K562 (cell line): Measurements from ENCODE around the gene CPED1. TPM values are rescaled to one million over a fixed set of nuclear protein-coding genes. Genes with fewer than 3 reads are reported as not detected.
A peak's percentile ranks its signal among the peaks of the same experiment; 100 is the strongest.

Experiments
- ATAC-seq: fragments of 200-7000 bp; cut with Tn5 transposase; 3 replicates; pipeline ENCODE4 v1.9.1; 2020; ENCODE audit warnings: moderate library complexity
- BruUV-seq: library from RNA; stranded (reverse); fragments of 400-500 nt; replicated peaks from 2 replicates; lab custom pipeline; 2021; lab: Mats Ljungman, UMichigan
- CTCF ChIA-PET: fragments of 300-600 bp; formaldehyde crosslinking; extraction: SDS; loops from one replicate; lab custom pipeline; 2021; ENCODE audit warnings: low intra/inter-chr PET ratio; lab: Yijun Ruan, JAX
- POLR2A ChIA-PET: fragments of 300-600, 350-650 bp; sonication (Branson Sonifier 250); formaldehyde crosslinking; extraction: SDS; loops from one replicate; lab custom pipeline; 2021; ENCODE audit warnings: antibody characterized with exemption, inconsistent platforms; lab: Yijun Ruan, JAX
- DNase-seq, 4 experiments: peaks; one replicate each; pipeline versions ENCODE4 v3.0.0 to v3.0.0-alpha.2; 2011 to 2018; ENCODE audit warnings: low spot score in 3 of 4, mixed read lengths in 3 of 4; ENCODE audit errors: extremely low read depth in 1 of 4
- FAIRE-seq: peaks from 2 replicates; lab custom pipeline; 2011; peaks lifted over from hg19 to GRCh38; lab: Jason Lieb, UNC
- H2AFZ ChIP-seq: 2 replicates; pipeline ENCODE4 v1.6.0; 2011; ENCODE audit warnings: low read depth, low read length, control low read depth, inconsistent platforms
- H3K27ac ChIP-seq: fragments of 200-600 bp; 3 replicates; pipeline ENCODE4 v1.8.0; 2011; ENCODE audit warnings: low read depth, mild to moderate bottlenecking, control low read depth, inconsistent platforms, low read length, moderate library complexity, mixed read lengths; ENCODE audit errors: extremely low read depth
- H3K27me3 ChIP-seq, 2 experiments: fragments of 300-600 bp in 1 of 2; 2 replicates in 1 of 2; 3 replicates in 1 of 2; pipeline versions ENCODE4 v1.6.0 to v1.8.0; 2011; ENCODE audit warnings: inconsistent platforms in 2 of 2, low read length in 2 of 2, mild to moderate bottlenecking in 1 of 2, mixed read lengths in 1 of 2, moderate library complexity in 1 of 2; ENCODE audit not compliant: control insufficient read depth in 2 of 2, insufficient read depth in 2 of 2
- H3K36me3 ChIP-seq: fragments of 300-600 bp; 3 replicates; pipeline ENCODE4 v1.8.0; 2011; ENCODE audit warnings: mild to moderate bottlenecking, low read length, inconsistent platforms; ENCODE audit not compliant: control insufficient read depth, insufficient read depth
- H3K4me1 ChIP-seq, 2 experiments: fragments of 200-600 bp in 1 of 2; replicated peaks in 1 of 2; 2 replicates in 1 of 2; 3 replicates in 1 of 2; pipeline versions ENCODE4 v1.5.1 to v1.8.0; 2011; ENCODE audit warnings: inconsistent platforms in 2 of 2, low read length in 2 of 2, mild to moderate bottlenecking in 1 of 2, mixed read lengths in 1 of 2, moderate library complexity in 1 of 2; ENCODE audit not compliant: control insufficient read depth in 2 of 2, insufficient read depth in 2 of 2
- H3K4me2 ChIP-seq: 2 replicates; pipeline ENCODE4 v1.6.1; 2011; ENCODE audit warnings: low read length, control low read depth, inconsistent platforms, mixed read lengths; ENCODE audit not compliant: insufficient read depth
- H3K4me3 ChIP-seq: fragments of 200-600 bp; sonication (generic), shearing (Covaris generic); 2 replicates; pipeline ENCODE4 v1.5.1; 2016; ENCODE audit warnings: control low read depth, inconsistent platforms
- H3K79me2 ChIP-seq: fragments of 200-600 bp; 3 replicates; pipeline ENCODE4 v1.8.0; 2011; ENCODE audit warnings: low read length, inconsistent platforms; ENCODE audit not compliant: control insufficient read depth, insufficient read depth
- H3K9ac ChIP-seq, 2 experiments: 2 replicates each; pipeline versions ENCODE4 v1.6.0 to v1.6.1; 2011; ENCODE audit warnings: low read depth in 2 of 2, low read length in 2 of 2, control low read depth in 1 of 2, inconsistent platforms in 1 of 2, mild to moderate bottlenecking in 1 of 2, mixed read lengths in 1 of 2; ENCODE audit not compliant: insufficient read depth in 1 of 2
- H3K9me1 ChIP-seq: one replicate; pipeline ENCODE4 v1.6.0; 2011; ENCODE audit warnings: inconsistent platforms, mild to moderate bottlenecking, low read length, moderate library complexity; ENCODE audit not compliant: control insufficient read depth, insufficient read depth
- H3K9me3 ChIP-seq: replicated peaks from 2 replicates; pipeline ENCODE4 v1.5.1; 2011; ENCODE audit warnings: low read depth, low read length, inconsistent platforms; ENCODE audit not compliant: control insufficient read depth, insufficient read depth
- H4K20me1 ChIP-seq: replicated peaks from 2 replicates; pipeline ENCODE4 v1.6.1; 2011; ENCODE audit warnings: low read length, inconsistent platforms, mixed read lengths; ENCODE audit not compliant: control insufficient read depth, insufficient read depth
- HDAC1 ChIP-seq, 2 experiments: fragments of 450-650 bp; IDR thresholded peaks; 2 replicates each; pipeline ENCODE4 v1.6.1; 2016 to 2017; ENCODE audit warnings: inconsistent platforms in 1 of 2, mild to moderate bottlenecking in 1 of 2, moderate library complexity in 1 of 2
- SMARCC2 ChIP-seq: fragments of 450-650 bp; IDR thresholded peaks from 2 replicates; pipeline ENCODE4 v1.6.1; 2017; ENCODE audit warnings: antibody characterized with exemption, moderate library complexity, mild to moderate bottlenecking, low read depth
- TAF1 ChIP-seq: IDR thresholded peaks from 2 replicates; pipeline ENCODE4 v1.6.1; 2011; ENCODE audit warnings: mild to moderate bottlenecking, low read length, moderate library complexity; ENCODE audit not compliant: insufficient read depth, control insufficient read depth, severe bottlenecking; ENCODE audit errors: extremely low read depth
- TAF15 ChIP-seq: fragments of 200-400 bp; formaldehyde crosslinking; IDR thresholded peaks from 2 replicates; pipeline ENCODE4 v1.6.1; 2017; ENCODE audit warnings: mild to moderate bottlenecking, low read depth, low read length, moderate library complexity
- TSC22D4 ChIP-seq: fragments of 450-650 bp; IDR thresholded peaks from 2 replicates; pipeline ENCODE4 v1.6.1; 2016; ENCODE audit warnings: missing genetic modification characterization, missing biosample characterization, control low read depth
- ZC3H4 ChIP-seq: sonication (generic); formaldehyde crosslinking; IDR thresholded peaks from 2 replicates; pipeline ENCODE4 v1.9.0; 2021; ENCODE audit warnings: missing genetic modification reagents, borderline replicate concordance
- WGBS: fragments of 100-300 bp; shearing (Covaris generic); methylation state at CpG from one replicate; pipeline ENCODE4 v1.1.6; 2016; ENCODE audit warnings: low coverage, mixed read lengths; ENCODE audit not compliant: insufficient coverage; ENCODE audit errors: missing lambda C conversion rate; 5-methylcytosine and 5-hydroxymethylcytosine counted together
- in situ Hi-C: fragments of 300-500 bp; cut with MboI; formaldehyde crosslinking; loops from 4 replicates; pipeline ENCODE4 v1.15.0; 2018; ENCODE audit warnings: inconsistent platforms, mixed read lengths
- intact Hi-C: fragments of 100-400 bp; cut with micrococcal nuclease; formaldehyde crosslinking; loops from 2 replicates; pipeline ENCODE4 v1.14.2; 2022
- polyA plus RNA-seq, 8 experiments: library from polyadenylated mRNA; depleted of rRNA in 4 of 8; stranded (reverse) in 5 of 8; unstranded in 3 of 8; fragments of >200 nt; fragmentation: Nextera tagmentation in 2 of 8; fragmentation: Illumina TruSeq in 1 of 8; extraction: Ambion mirVana in 2 of 8; extraction: Trizol in 1 of 8; gene quantifications; 2 replicates each; pipeline versions ENCODE4 v1.2.1 to v1.2.3, GENCODE V29; 2011 to 2014; ENCODE audit warnings: inconsistent platforms in 1 of 8, missing spikeins in 1 of 8
- total RNA-seq, 7 experiments: library from RNA; depleted of rRNA in 6 of 7; stranded (reverse); fragments of >200 nt in 6 of 7; fragmentation: Illumina TruSeq in 2 of 7; extraction: Trizol in 2 of 7; gene quantifications; 2 replicates each; pipeline versions ENCODE4 v1.2.1 to v1.2.3, GENCODE V29; 2011 to 2021; ENCODE audit warnings: low replicate concordance in 1 of 7
- TF ChIP-seq, protein P1 (sequence below), 2 experiments: fragments of 450-650 bp in 1 of 2; sonication (generic) in 1 of 2; formaldehyde crosslinking in 1 of 2; IDR thresholded peaks; 2 replicates each; pipeline versions ENCODE4 v1.7.1 to v1.9.0; 2016 to 2022; ENCODE audit warnings: inconsistent platforms in 1 of 2, mild to moderate bottlenecking in 1 of 2, missing genetic modification reagents in 1 of 2
- TF ChIP-seq, protein P2 (sequence below), 2 experiments: fragments of 450-650 bp; IDR thresholded peaks; 2 replicates each; pipeline ENCODE4 v1.6.1; 2016

CPED1 gene
- total and polyA plus RNA-seq, 9 of the 15 experiments (the other 6 are each of a cell fraction or from before 2014, with no cell fraction given), result 195 to 393 (median 290) TPM

DNA sequence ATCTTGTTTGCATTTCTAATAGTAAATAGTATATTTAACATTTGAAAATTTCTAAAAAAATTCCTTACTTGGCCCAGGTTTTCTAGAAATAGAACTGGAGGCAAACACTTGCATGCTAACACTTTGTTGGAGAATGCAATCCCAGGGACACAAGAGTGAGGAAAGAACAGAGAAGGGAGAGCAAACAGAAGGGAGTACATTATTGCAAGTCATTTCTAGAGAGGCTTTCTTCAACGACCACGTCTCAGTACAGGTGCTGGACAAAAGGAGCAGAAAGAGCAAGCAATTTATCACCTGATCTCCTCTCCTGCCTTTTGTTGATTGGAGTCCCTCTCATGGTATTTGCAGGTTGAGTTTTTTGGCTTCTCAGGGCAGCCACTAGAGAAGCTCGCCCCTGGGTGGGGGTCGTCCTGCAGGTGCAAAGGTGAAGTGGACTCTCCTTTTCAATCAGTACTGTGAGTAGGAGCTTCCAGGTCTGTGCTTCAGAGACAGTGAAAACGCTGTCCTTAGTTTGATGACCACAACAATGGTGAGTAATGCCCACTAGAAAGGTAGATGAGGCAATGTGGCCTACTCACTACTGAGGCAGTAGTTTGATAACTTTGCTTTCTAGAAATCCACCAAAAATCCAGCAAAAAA is 5.2 kb downstream of the CPED1 start:
- Histone ChIP-seq H3K27me3 (no peaks in the 10 kb centered on the region), H3K36me3 (peaks cover 75% of the 10 kb centered on the region), H3K27ac (peak overlapping the region; percentile 78), H2AFZ (no peak overlapping the region), H3K9me1 (no peaks in the 10 kb centered on the region), H3K4me1 (peaks cover 6 to 27% of the 10 kb centered on the region in 2 experiments), H3K9me3 (no peaks in the 10 kb centered on the region), H3K9ac (peak overlapping the region; percentile 87 to 89), H3K79me2 (peaks cover 100% of the 10 kb centered on the region), H3K4me2 (peak overlapping the region; percentile 89), H3K4me3 (peak overlapping the region; percentile 63), H4K20me1 (no peaks in the 10 kb centered on the region)
- intact Hi-C loops (loop anchor here (1.0 to 5.0 kb wide), 4 partner anchors 45 to 1086 kb away; no protein-coding TSS in a partner anchor), in situ Hi-C loops (no loop called here)
- no TSS peak for BruUV-seq
- peak in 2 of 4 experiments; percentile 49 to 70 for DNase-seq
- FAIRE-seq, result no peak
- 0% methylated on average over 5 of the region's 5 CpGs for WGBS
- ChIA-PET CTCF (interaction anchor here (8.5 kb wide), 1 partner anchor 85 kb away, joined by 129 read pairs; no protein-coding TSS in a partner anchor), POLR2A (interaction anchor here (0.6 kb wide), 1 partner anchor 76 kb away, joined by 4 read pairs; no protein-coding TSS in a partner anchor)
- ATAC-seq, result peak; percentile 42
- TF ChIP-seq TAF15 (no peak), HDAC1 (IDR thresholded peaks at IDR 0.05) (peak in 1 of 2 experiments; percentile 65; a peak in 1 of 4 replicates), SMARCC2 (0 out of 2 replicates have a peak, but pooled peaks have one; percentile 29), TAF1 (peak; percentile 19), TSC22D4 (tag) (no peak), ZC3H4 (CRISPR knock-in tag) (no peak)
- TF ChIP-seq, protein P1, sequence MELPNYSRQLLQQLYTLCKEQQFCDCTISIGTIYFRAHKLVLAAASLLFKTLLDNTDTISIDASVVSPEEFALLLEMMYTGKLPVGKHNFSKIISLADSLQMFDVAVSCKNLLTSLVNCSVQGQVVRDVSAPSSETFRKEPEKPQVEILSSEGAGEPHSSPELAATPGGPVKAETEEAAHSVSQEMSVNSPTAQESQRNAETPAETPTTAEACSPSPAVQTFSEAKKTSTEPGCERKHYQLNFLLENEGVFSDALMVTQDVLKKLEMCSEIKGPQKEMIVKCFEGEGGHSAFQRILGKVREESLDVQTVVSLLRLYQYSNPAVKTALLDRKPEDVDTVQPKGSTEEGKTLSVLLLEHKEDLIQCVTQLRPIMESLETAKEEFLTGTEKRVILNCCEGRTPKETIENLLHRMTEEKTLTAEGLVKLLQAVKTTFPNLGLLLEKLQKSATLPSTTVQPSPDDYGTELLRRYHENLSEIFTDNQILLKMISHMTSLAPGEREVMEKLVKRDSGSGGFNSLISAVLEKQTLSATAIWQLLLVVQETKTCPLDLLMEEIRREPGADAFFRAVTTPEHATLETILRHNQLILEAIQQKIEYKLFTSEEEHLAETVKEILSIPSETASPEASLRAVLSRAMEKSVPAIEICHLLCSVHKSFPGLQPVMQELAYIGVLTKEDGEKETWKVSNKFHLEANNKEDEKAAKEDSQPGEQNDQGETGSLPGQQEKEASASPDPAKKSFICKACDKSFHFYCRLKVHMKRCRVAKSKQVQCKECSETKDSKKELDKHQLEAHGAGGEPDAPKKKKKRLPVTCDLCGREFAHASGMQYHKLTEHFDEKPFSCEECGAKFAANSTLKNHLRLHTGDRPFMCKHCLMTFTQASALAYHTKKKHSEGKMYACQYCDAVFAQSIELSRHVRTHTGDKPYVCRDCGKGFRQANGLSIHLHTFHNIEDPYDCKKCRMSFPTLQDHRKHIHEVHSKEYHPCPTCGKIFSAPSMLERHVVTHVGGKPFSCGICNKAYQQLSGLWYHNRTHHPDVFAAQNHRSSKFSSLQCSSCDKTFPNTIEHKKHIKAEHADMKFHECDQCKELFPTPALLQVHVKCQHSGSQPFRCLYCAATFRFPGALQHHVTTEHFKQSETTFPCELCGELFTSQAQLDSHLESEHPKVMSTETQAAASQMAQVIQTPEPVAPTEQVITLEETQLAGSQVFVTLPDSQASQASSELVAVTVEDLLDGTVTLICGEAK (IDR thresholded peaks at IDR 0.05), result peak; percentile 20; the same call in 1 of the 2 replicates
- TF ChIP-seq, protein P1 (CRISPR knock-in tag; IDR thresholded peaks at IDR 0.05), result no peak
- TF ChIP-seq, protein P2, sequence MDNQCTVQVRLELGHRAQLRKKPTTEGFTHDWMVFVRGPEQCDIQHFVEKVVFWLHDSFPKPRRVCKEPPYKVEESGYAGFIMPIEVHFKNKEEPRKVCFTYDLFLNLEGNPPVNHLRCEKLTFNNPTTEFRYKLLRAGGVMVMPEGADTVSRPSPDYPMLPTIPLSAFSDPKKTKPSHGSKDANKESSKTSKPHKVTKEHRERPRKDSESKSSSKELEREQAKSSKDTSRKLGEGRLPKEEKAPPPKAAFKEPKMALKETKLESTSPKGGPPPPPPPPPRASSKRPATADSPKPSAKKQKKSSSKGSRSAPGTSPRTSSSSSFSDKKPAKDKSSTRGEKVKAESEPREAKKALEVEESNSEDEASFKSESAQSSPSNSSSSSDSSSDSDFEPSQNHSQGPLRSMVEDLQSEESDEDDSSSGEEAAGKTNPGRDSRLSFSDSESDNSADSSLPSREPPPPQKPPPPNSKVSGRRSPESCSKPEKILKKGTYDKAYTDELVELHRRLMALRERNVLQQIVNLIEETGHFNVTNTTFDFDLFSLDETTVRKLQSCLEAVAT (IDR thresholded peaks at IDR 0.05), result peak; percentile 95 to 96; a peak in 3 of 4 replicates
